WI38 (cell line): ENCODE data around the gene ELMO1.

ENCODE experiments used
- H3K4me3 ChIP-seq: 2 replicates; pipeline ENCODE4 v1.5.1; 2011; ENCODE audit warnings: low read depth, mild to moderate bottlenecking, control low read depth, low read length
- TF ChIP-seq, protein P1 (sequence below): IDR thresholded peaks from 2 replicates; pipeline ENCODE4 v1.5.1; 2012; ENCODE audit warnings: low read depth, mild to moderate bottlenecking, control low read depth, low read length

Gene ELMO1

DNA sequence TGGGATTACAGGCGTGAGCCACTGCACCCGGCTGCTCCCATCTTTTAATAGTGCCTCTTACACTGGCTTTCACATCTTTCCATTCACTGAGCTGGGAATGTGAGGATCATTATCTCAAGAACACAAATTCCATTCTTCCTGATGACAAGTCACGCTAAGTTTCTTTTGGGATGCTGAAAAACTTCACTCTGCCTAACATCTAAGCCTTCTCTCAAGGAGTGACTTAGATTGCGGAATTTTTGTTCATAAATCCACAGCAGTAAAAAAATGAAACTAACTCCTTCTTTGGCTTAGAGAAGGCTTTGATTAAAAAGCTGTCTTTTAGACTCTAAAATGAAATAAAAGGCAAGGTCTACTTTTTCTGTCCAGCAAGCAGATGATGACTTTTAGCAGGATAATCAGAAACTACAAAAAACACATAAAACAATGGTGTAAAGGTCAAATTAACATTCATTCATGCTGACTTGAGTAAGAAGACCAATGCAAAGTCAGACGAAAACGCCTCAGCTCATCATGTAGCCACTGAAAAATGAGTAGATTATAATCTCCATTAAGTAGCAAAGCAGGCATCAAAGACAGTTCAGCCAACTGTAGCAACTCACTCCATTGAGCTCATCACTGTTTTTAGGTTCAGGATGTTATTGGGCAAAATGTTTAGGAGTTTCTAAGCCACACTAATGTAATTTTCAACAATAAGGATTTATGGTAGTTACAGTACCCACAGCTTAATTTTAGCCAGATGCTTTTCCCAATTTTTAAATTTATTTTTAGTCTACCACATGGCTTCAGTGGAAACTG, 178.8 kb downstream of the ELMO1 start:
- TF ChIP-seq, protein P1, sequence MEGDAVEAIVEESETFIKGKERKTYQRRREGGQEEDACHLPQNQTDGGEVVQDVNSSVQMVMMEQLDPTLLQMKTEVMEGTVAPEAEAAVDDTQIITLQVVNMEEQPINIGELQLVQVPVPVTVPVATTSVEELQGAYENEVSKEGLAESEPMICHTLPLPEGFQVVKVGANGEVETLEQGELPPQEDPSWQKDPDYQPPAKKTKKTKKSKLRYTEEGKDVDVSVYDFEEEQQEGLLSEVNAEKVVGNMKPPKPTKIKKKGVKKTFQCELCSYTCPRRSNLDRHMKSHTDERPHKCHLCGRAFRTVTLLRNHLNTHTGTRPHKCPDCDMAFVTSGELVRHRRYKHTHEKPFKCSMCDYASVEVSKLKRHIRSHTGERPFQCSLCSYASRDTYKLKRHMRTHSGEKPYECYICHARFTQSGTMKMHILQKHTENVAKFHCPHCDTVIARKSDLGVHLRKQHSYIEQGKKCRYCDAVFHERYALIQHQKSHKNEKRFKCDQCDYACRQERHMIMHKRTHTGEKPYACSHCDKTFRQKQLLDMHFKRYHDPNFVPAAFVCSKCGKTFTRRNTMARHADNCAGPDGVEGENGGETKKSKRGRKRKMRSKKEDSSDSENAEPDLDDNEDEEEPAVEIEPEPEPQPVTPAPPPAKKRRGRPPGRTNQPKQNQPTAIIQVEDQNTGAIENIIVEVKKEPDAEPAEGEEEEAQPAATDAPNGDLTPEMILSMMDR, result no peak

DNA sequence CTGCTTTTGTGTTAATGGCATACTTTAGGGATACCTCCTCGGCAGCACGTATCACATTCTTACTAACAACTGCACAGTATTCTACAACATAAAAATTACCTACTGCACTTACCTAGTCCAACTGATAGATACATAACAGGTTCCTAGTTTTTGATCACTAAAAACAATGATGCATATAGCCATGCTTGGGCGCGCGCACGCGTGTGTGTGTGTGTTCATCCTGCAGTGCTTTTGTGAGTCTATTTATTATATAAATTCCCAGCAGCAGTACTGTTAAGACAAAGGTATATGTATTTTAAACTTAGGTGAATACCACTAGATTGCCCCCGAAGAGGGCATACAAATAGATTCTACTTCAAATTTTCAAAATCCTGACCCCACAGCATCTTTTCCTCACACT, 181.4 kb downstream of the ELMO1 start:
- H3K4me3 ChIP-seq, result no peak overlapping the region
- TF ChIP-seq, protein P1, result no peak

More for the DNA sequence above, 178.8 kb downstream of the ELMO1 start:
- no peak overlapping the region for H3K4me3 ChIP-seq

DNA sequence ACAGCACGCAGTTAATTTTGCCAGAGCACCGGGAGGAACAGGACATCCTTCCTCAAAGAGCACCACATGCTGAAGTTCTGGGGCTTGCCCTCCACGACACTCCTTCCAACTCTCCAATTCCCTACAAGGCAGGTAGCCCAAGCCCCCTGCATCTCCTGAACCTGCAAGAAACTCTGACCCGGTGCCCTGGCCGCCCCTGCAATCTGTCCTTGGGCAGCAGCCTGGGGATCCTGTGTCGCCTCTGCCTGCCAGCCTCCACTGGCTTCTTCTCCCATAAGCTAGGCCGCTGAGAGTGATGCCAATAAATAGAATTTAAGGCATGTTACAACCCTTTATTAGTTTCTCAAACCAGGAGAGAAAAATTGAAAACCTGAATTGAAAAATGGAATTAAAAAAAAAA, 182.8 kb downstream of the ELMO1 start:
- H3K4me3 ChIP-seq, result no peak overlapping the region
- TF ChIP-seq, protein P1, result no peak

- TF ChIP-seq, protein P1, result no peak
- H3K4me3 ChIP-seq, result no peak overlapping the region
Observed at GRCh38 chr7:37265006-37265405, 183.7 kb downstream of the ELMO1 start.

GRCh38 chr7:37262181-37262580, 186.5 kb downstream of the ELMO1 start:
- TF ChIP-seq, protein P1, result no peak
- no peak overlapping the region for H3K4me3 ChIP-seq

DNA sequence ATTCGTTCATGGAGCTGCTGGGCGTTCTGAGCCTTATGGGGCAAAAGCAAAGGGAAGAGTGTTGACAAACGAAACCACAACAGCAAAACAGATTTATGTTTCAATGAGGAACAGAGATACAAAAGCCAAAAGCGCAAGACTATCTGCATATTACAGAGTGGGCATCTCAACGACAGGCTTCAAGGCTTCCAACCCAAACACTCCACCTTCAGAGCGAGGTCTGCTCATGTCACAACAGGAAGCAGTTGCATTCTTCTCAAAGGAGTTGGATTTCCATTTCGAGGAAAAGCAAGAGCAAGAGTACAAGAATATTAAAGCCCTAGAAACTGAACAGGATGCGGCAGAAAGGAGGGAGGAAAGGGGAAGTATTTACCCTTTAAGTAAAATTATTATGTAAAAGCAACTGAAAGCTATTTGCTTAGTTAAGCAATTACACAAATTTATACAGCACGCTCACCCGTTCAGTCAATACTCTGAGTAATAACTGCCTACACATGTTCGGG, 189.3 kb downstream of the ELMO1 start:
- TF ChIP-seq, protein P1, result no peak
- no peak overlapping the region for H3K4me3 ChIP-seq

GRCh38 chr7:37256631-37257030, 192.0 kb downstream of the ELMO1 start:
- TF ChIP-seq, protein P1, result no peak
- no peak overlapping the region for H3K4me3 ChIP-seq
